ENCODE results near the gene ACKR1. TPM values are rescaled to one million over a fixed set of nuclear protein-coding genes. Genes with fewer than 3 reads are reported as not detected.
A peak's percentile ranks its signal among the peaks of the same experiment; 100 is the strongest.

ACKR1 gene
- total RNA-seq, 1 donor from 2014 or later = 642 TPM

DNA sequence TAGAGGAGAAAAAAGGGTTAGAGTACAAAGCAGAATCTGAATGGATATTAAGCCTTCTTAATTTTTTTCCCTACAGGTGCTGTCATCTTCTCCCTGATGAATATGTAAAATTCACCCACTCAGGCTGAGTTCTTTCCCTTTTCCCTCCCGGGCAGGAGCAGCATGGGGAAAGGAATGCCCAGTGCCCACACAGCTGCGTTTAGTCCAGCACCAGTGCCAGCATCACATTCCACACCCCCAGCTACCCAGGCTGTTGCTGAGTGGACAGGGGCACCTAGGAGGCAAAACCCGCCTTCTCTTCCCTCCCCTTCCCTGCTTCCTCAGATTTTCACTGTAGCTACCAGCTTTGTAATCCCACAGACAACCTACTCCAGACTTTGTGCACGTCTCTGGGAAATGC, 36.6 kb upstream of the ACKR1 start:
- Histone ChIP-seq H3K27me3 (peaks cover 4% of the 10 kb centered on the region), H3K4me1 (no peaks in the 10 kb centered on the region), H3K36me3 (no peaks in the 10 kb centered on the region), H3K27ac (no peak overlapping the region), H3K4me3 (no peak overlapping the region), H3K9me3 (no peaks in the 10 kb centered on the region)
- DNase-seq (ENCODE audit: low spot score in 2 of 2) = no peak
- intact Hi-C loops (cut with DNase I) = loop anchor here (10.0 kb wide), 2 partner anchors 727 to 847 kb away; no protein-coding TSS in a partner anchor
- TF ChIP-seq, protein P1, sequence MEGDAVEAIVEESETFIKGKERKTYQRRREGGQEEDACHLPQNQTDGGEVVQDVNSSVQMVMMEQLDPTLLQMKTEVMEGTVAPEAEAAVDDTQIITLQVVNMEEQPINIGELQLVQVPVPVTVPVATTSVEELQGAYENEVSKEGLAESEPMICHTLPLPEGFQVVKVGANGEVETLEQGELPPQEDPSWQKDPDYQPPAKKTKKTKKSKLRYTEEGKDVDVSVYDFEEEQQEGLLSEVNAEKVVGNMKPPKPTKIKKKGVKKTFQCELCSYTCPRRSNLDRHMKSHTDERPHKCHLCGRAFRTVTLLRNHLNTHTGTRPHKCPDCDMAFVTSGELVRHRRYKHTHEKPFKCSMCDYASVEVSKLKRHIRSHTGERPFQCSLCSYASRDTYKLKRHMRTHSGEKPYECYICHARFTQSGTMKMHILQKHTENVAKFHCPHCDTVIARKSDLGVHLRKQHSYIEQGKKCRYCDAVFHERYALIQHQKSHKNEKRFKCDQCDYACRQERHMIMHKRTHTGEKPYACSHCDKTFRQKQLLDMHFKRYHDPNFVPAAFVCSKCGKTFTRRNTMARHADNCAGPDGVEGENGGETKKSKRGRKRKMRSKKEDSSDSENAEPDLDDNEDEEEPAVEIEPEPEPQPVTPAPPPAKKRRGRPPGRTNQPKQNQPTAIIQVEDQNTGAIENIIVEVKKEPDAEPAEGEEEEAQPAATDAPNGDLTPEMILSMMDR (IDR thresholded peaks at IDR 0.05) = no peak

DNA sequence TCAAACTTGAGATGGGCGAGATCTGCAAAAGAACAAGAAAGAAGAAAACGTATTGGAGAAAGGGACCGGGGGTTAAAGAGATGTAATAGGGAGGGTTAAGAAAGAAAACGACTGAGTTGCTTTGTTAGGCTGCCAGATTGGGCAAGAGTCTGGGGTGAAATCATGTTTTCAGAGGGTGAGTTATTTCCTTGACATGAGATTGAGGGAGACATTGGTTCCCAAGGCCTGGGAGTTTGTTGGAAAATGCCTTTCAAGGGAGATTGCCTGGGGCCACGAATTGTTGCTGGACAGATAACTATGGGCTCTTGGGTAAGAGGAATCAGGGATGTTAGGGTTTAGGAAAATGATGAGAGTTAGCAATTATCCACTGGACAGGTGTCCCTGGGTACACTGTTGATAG, 34.0 kb upstream of the ACKR1 start:
- Histone ChIP-seq H3K36me3 (no peaks in the 10 kb centered on the region), H3K27me3 (peaks cover 4% of the 10 kb centered on the region), H3K9me3 (no peaks in the 10 kb centered on the region), H3K27ac (no peak overlapping the region), H3K4me1 (no peaks in the 10 kb centered on the region), H3K4me3 (no peak overlapping the region)
- TF ChIP-seq, protein P1 (IDR thresholded peaks at IDR 0.05) = no peak
- DNase-seq (ENCODE audit: low spot score in 2 of 2) = no peak
- intact Hi-C loops (cut with DNase I) = no loop called here

DNA sequence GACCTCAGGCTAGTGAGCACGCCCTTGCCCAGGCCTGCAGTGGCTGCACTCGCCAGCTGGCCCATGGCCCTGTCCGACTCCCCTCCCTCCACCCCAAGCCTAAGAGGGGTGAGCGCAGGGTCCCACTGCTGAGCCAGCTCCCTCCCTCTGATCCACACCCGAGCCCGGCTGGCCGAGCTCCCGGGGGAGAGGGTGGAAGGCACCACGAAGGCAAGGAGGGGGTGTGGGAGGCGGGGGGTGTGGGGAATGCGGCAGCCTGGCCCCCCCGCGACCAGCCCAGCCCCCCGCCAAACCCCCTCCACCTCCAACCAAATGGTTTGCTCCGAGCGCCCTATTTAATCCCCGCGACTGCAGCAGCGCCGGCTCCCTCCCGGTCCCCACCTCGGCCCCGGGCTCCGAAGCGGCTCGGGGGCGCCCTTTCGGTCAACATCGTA, 33.4 kb upstream of the ACKR1 start, which contains the start of gene CADM3:
CADM3 (plus strand) TSS at position 362 of the 434 bp plus-strand sequence. CDS start 151 bp downstream, outside the sequence.
- Histone ChIP-seq H3K9me3 (no peaks in the 10 kb centered on the region), H3K4me1 (no peaks in the 10 kb centered on the region), H3K4me3 (peak within 1 kb of the TSS in 1 of 2 donors; percentile 43), H3K27me3 (peaks cover 4% of the 10 kb centered on the region), H3K27ac (no peak within 1 kb of the TSS), H3K36me3 (no peaks in the 10 kb centered on the region)
- intact Hi-C loops (cut with DNase I) = no loop called here
- TF ChIP-seq, protein P1 (IDR thresholded peaks at IDR 0.05) = no peak
- no peak for DNase-seq (ENCODE audit: low spot score in 2 of 2)

DNA sequence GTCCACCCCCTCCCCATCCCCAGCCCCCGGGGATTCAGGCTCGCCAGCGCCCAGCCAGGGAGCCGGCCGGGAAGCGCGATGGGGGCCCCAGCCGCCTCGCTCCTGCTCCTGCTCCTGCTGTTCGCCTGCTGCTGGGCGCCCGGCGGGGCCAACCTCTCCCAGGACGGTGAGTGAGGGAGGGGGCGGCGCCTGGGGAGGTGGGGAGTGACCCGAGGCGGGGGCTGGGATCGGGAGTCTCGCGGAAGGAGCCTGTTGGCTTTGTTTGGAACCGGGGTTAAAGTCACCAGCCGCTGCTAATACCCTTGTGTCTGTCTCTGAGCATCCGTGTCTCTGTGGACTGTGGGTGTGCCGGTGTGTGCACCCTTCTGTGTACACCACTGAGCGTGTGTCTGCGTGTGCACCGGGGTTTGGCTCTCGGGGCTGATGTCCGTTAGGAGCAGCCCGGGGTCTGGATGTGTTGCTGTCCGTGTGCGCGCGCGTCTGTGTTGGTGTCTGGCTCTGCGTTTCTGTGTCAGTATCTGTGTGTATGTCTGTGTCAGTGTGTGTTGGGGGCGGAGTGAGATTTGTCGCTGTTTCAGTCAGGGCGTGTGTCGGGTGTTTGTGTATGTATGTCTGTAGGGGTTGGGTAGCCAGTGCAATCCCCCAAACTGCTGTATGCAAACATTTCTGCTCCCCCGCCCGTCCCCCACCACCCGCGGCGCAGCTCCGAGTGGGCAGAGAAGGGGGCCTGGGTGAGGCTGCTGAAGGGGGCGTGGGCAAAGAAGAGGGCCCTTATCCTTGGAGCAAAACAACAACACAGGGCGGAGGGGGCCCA, 32.8 kb upstream of the ACKR1 start:
- H3K4me1 ChIP-seq = no peaks in the 10 kb centered on the region
- peak overlapping the region in 1 of 2 donors; percentile 43 for H3K4me3 ChIP-seq
- TF ChIP-seq, protein P1 (IDR thresholded peaks at IDR 0.05) = no peak
- no peaks in the 10 kb centered on the region for H3K9me3 ChIP-seq
- no peak for DNase-seq (ENCODE audit: low spot score in 2 of 2)
- peaks cover 4% of the 10 kb centered on the region for H3K27me3 ChIP-seq
- H3K27ac ChIP-seq = no peak overlapping the region
- intact Hi-C loops (cut with DNase I) = no loop called here
- no peaks in the 10 kb centered on the region for H3K36me3 ChIP-seq

DNA sequence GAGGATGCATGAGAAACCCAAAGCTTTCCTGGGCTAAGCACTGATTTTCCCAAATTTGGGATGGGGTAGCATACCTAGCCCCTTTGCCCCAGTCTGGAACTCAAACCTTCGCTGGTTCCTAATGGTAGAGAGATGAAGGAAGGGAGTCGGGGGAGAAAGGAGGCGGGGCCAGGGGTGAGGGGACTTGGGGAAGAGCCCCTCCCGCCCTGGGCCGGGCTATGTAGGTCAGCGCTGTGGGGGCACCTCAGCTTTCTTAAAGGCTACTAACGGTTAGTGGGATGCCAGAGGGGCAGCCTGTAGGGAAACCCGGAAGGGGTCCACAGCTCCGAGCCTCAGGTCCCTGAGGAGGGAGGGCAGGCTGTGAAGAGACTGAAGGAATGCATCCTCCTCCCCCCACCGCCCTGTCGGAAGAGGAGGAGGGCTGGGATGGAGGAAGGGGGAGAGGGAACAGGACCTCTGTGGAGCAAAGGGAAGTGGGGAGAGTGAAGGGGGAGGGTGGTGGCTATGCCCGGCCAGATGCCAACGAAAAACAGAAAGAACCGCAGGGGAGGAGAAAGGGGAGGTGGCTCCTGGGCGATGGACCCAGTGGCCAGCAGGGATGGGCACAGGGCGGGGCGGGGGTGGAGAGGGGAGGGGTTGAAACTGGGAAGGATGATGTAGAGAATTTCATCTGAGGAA, 31.9 kb upstream of the ACKR1 start:
- DNase-seq (ENCODE audit: low spot score in 2 of 2) = no peak
- intact Hi-C loops (cut with DNase I) = no loop called here
- Histone ChIP-seq H3K9me3 (no peaks in the 10 kb centered on the region), H3K4me1 (no peaks in the 10 kb centered on the region), H3K36me3 (no peaks in the 10 kb centered on the region), H3K4me3 (peak overlapping the region in 1 of 2 donors; percentile 9), H3K27me3 (peaks cover 4% of the 10 kb centered on the region), H3K27ac (no peak overlapping the region)
- TF ChIP-seq, protein P1 (IDR thresholded peaks at IDR 0.05) = no peak

Data from ascending aorta (tissue), 2 donors.